Measurements from ENCODE around the gene P4HTM. TPM values are rescaled to one million over a fixed set of nuclear protein-coding genes. Genes with fewer than 3 reads are reported as not detected.

P4HTM gene
- total and polyA plus RNA-seq, 2 donors (not counting 1 experiment from before 2014, with no cell fraction given) = 48.5 to 70.6 TPM

DNA sequence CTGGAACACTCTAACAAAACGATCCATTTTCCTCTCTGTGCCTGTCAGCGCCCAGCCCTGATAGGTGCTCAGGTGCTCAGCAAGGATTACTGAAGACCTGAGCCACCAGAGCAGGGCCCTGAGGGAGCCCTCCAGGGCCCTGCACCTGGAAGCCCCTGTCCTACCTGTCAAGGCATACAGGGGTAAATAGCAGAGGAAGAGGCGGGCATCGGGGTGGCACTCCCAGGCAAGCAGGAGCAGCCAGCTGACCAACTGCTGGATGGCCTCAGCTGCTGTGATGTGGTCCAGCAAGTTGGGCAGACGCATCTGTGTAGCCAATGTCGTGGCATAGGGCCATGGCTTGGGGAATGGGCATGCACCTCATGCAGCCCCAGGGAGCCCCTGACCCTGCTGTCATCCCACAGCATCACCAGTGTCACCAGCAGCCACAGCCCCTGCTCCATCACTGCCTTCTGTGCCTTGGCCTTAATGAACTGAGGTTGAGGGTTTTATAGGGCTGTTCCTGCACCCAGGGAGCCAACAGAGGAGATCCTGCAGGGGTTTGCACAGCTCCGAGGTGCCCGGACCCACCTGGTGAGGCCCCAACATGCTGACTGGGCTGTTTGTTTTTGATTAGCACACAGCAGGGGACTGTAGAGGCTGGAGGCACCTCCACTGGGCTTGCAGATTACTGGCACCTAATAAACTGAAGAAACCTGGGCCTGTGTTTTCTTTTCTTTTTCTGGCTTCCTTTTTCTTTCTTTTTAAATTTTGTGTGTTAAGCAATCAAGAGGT, 9.2 kb downstream of the P4HTM start:
- intact Hi-C loops (cut with micrococcal nuclease) = no loop called here
- Mint-ChIP-seq H3K4me1 (no peaks in the 10 kb centered on the region), H3K27me3 (no peaks in the 10 kb centered on the region), H3K27ac (no peak overlapping the region), H3K4me3 (no peak overlapping the region), H3K9me3 (ENCODE audit: insufficient read depth) (no peaks in the 10 kb centered on the region)
- no peak for TF ChIP-seq EZH2 (IDR thresholded peaks at IDR 0.05; ENCODE audit: borderline replicate concordance, insufficient read depth, low read depth, low read length, poor library complexity, severe bottlenecking)
- TF ChIP-seq, protein P1, sequence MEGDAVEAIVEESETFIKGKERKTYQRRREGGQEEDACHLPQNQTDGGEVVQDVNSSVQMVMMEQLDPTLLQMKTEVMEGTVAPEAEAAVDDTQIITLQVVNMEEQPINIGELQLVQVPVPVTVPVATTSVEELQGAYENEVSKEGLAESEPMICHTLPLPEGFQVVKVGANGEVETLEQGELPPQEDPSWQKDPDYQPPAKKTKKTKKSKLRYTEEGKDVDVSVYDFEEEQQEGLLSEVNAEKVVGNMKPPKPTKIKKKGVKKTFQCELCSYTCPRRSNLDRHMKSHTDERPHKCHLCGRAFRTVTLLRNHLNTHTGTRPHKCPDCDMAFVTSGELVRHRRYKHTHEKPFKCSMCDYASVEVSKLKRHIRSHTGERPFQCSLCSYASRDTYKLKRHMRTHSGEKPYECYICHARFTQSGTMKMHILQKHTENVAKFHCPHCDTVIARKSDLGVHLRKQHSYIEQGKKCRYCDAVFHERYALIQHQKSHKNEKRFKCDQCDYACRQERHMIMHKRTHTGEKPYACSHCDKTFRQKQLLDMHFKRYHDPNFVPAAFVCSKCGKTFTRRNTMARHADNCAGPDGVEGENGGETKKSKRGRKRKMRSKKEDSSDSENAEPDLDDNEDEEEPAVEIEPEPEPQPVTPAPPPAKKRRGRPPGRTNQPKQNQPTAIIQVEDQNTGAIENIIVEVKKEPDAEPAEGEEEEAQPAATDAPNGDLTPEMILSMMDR (IDR thresholded peaks at IDR 0.05) = no peak
- Histone ChIP-seq H3K36me3 (replicated peaks in 1 of 2; ENCODE audit: control extremely low read depth in 1 of 2, control insufficient read depth in 1 of 2, extremely low read depth in 1 of 2, insufficient read depth in 2 of 2, low read length in 1 of 2) (peaks cover 0 to 8% of the 10 kb centered on the region in 2 experiments), H3K4me2 (replicated peaks; ENCODE audit: low read depth, low read length, poor library complexity, severe bottlenecking) (no peak overlapping the region), H3K79me2 (ENCODE audit: control insufficient read depth, insufficient read depth, low read length) (no peaks in the 10 kb centered on the region), H3K4me1 (ENCODE audit: control insufficient read depth in 2 of 2, insufficient read depth in 2 of 2, low read length in 2 of 2) (no peaks in the 10 kb centered on the region), H3K27ac (ENCODE audit: low read length in 2 of 2) (no peak overlapping the region), H2AFZ (ENCODE audit: insufficient read depth, low read depth, low read length, poor library complexity, severe bottlenecking) (no peak overlapping the region), H3K9me3 (ENCODE audit: control extremely low read depth in 1 of 3, control insufficient read depth in 2 of 3, insufficient read depth in 1 of 3, low read length in 2 of 3) (no peaks in the 10 kb centered on the region), H4K20me1 (ENCODE audit: control insufficient read depth, insufficient read depth, low read length, poor library complexity, severe bottlenecking) (no peaks in the 10 kb centered on the region), H3K9ac (ENCODE audit: low read length) (no peak overlapping the region), H3K27me3 (replicated peaks in 1 of 4; ENCODE audit: control extremely low read depth in 1 of 4, control insufficient read depth in 3 of 4, insufficient read depth in 4 of 4, low read length in 3 of 4) (no peaks in the 10 kb centered on the region), H3K4me3 (ENCODE audit: control extremely low read depth in 1 of 5, extremely low read depth in 1 of 5, insufficient read depth in 1 of 5, low read depth in 2 of 5, low read length in 4 of 5) (no peak overlapping the region)
- DNase-seq (no peak), ATAC-seq (ENCODE audit: low read depth) (no peak)
- ChIA-PET POLR2A (no interaction called here), CTCF (no interaction called here)
- WGBS (ENCODE audit: insufficient coverage) = 95% methylated on average over 8 of the region's 8 CpGs

DNA sequence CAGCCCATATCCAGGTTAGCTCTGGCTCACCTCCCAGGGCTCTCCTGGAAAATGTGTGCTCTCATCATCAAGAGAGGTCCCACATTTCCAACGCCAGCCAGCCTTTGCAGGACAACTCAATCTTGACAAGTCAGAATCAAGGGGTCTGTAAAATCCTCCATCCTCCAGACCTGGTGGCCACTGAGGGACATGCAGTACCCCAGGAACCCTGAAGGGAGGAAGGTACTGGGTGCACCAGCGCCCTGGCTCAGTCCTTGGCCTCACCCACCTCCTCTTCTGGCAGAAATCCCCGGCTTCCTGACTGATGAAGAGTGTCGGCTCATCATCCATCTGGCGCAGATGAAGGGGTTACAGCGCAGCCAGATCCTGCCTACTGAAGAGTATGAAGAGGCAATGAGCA, 11.1 kb downstream of the P4HTM start:
- POLR2A ChIA-PET = no interaction called here
- intact Hi-C loops (cut with micrococcal nuclease) = no loop called here
- no peak overlapping the region for H3K27ac Mint-ChIP-seq

More for the DNA sequence above, 11.1 kb downstream of the P4HTM start:
- Histone ChIP-seq H3K4me2 (replicated peaks; ENCODE audit: low read depth, low read length, poor library complexity, severe bottlenecking) (no peak overlapping the region), H3K4me3 (ENCODE audit: control extremely low read depth in 1 of 5, extremely low read depth in 1 of 5, insufficient read depth in 1 of 5, low read depth in 2 of 5, low read length in 4 of 5) (no peak overlapping the region), H3K36me3 (replicated peaks in 1 of 2; ENCODE audit: control extremely low read depth in 1 of 2, control insufficient read depth in 1 of 2, extremely low read depth in 1 of 2, insufficient read depth in 2 of 2, low read length in 1 of 2) (peaks cover 0 to 5% of the 10 kb centered on the region in 2 experiments), H3K27me3 (replicated peaks in 1 of 4; ENCODE audit: control extremely low read depth in 1 of 4, control insufficient read depth in 3 of 4, insufficient read depth in 4 of 4, low read length in 3 of 4) (no peaks in the 10 kb centered on the region), H3K27ac (ENCODE audit: low read length in 2 of 2) (no peak overlapping the region), H3K4me1 (ENCODE audit: control insufficient read depth in 2 of 2, insufficient read depth in 2 of 2, low read length in 2 of 2) (peaks cover 1% of the 10 kb centered on the region in 2 donors), H3K79me2 (ENCODE audit: control insufficient read depth, insufficient read depth, low read length) (peaks cover 6% of the 10 kb centered on the region), H4K20me1 (ENCODE audit: control insufficient read depth, insufficient read depth, low read length, poor library complexity, severe bottlenecking) (no peaks in the 10 kb centered on the region), H2AFZ (ENCODE audit: insufficient read depth, low read depth, low read length, poor library complexity, severe bottlenecking) (no peak overlapping the region), H3K9me3 (ENCODE audit: control extremely low read depth in 1 of 3, control insufficient read depth in 2 of 3, insufficient read depth in 1 of 3, low read length in 2 of 3) (no peaks in the 10 kb centered on the region), H3K9ac (ENCODE audit: low read length) (no peak overlapping the region)
- H3K9me3 Mint-ChIP-seq (ENCODE audit: insufficient read depth) = no peaks in the 10 kb centered on the region
- H3K4me1 Mint-ChIP-seq = peaks cover under 1% of the 10 kb centered on the region
- H3K4me3 Mint-ChIP-seq = no peak overlapping the region
- no peak for ATAC-seq (ENCODE audit: low read depth)
- CTCF ChIA-PET = no interaction called here
- DNase-seq = no peak
- WGBS (ENCODE audit: insufficient coverage) = 96% methylated on average over 6 of the region's 6 CpGs
- no peaks in the 10 kb centered on the region for H3K27me3 Mint-ChIP-seq
- TF ChIP-seq, protein P1 (IDR thresholded peaks at IDR 0.05) = no peak
- TF ChIP-seq EZH2 (IDR thresholded peaks at IDR 0.05; ENCODE audit: borderline replicate concordance, insufficient read depth, low read depth, low read length, poor library complexity, severe bottlenecking) = no peak

Data from B cell (primary cell).